ENCODE data around the gene SOAT2.

SOAT2 gene

GRCh38 chr12:53124352-53124723 is 21.1 kb downstream of the SOAT2 start:
- no peak overlapping the region for H3K4ac ChIP-seq (ENCODE audit: low read depth in 1 of 2, low read length in 2 of 2)
- no peak overlapping the region for H3K23ac ChIP-seq (ENCODE audit: low read length in 2 of 2)
- H2AK5ac ChIP-seq (ENCODE audit: low read length, severe bottlenecking): no peak overlapping the region
- H3K9me3 ChIP-seq (ENCODE audit: control insufficient read depth, low read length): no peaks in the 10 kb centered on the region
- H3K18ac ChIP-seq (ENCODE audit: low read depth in 1 of 2, low read length in 2 of 2): no peak overlapping the region
- H4K91ac ChIP-seq (ENCODE audit: low read length): no peak overlapping the region
- H2AFZ ChIP-seq (ENCODE audit: low read depth, low read length): no peak overlapping the region
- no peak overlapping the region for H3K9ac ChIP-seq (ENCODE audit: low read length)
- no peak overlapping the region for H2BK120ac ChIP-seq (ENCODE audit: low read depth, low read length)
- H3K4me2 ChIP-seq (ENCODE audit: low read length, poor library complexity, severe bottlenecking): no peak overlapping the region
- no peaks in the 10 kb centered on the region for H3K79me1 ChIP-seq (replicated peaks; ENCODE audit: low read length, poor library complexity, severe bottlenecking)
- no peak overlapping the region for H4K8ac ChIP-seq (ENCODE audit: low read length)
- H3K27ac ChIP-seq (ENCODE audit: low read length, poor library complexity, severe bottlenecking): no peak overlapping the region
- H2BK5ac ChIP-seq (ENCODE audit: low read depth, low read length, poor library complexity, severe bottlenecking): no peak overlapping the region
- peaks cover 5% of the 10 kb centered on the region for H3K4me1 ChIP-seq (ENCODE audit: control insufficient read depth, insufficient read depth, low read depth, low read length)
- H3K14ac ChIP-seq (ENCODE audit: low read length in 2 of 2): no peak overlapping the region
- no peak overlapping the region for H3K4me3 ChIP-seq (ENCODE audit: insufficient read depth in 1 of 2, low read depth in 1 of 2, low read length in 2 of 2)
- H3K36me3 ChIP-seq (ENCODE audit: control insufficient read depth in 1 of 2, insufficient read depth in 2 of 2, low read depth in 1 of 2, low read length in 2 of 2): no peaks in the 10 kb centered on the region
- no peak overlapping the region for H2BK15ac ChIP-seq (ENCODE audit: low read depth, poor library complexity, severe bottlenecking)
- H2BK12ac ChIP-seq (ENCODE audit: low read length in 2 of 2): no peak overlapping the region
- H3K27me3 ChIP-seq (ENCODE audit: control insufficient read depth in 1 of 2, insufficient read depth in 1 of 2, low read length in 2 of 2): peaks cover 0 to 11% of the 10 kb centered on the region in 2 experiments
- no peak for DNase-seq

GRCh38 chr12:53127169-53127568 is 23.9 kb downstream of the SOAT2 start:
- no peaks in the 10 kb centered on the region for H3K79me1 ChIP-seq (replicated peaks; ENCODE audit: low read length, poor library complexity, severe bottlenecking)
- H3K4me3 ChIP-seq (ENCODE audit: insufficient read depth in 1 of 2, low read depth in 1 of 2, low read length in 2 of 2): no peak overlapping the region
- peaks cover 0 to 19% of the 10 kb centered on the region in 2 experiments for H3K27me3 ChIP-seq (ENCODE audit: control insufficient read depth in 1 of 2, insufficient read depth in 1 of 2, low read length in 2 of 2)
- no peak overlapping the region for H4K91ac ChIP-seq (ENCODE audit: low read length)
- no peak overlapping the region for H2AK5ac ChIP-seq (ENCODE audit: low read length, severe bottlenecking)
- no peak overlapping the region for H3K14ac ChIP-seq (ENCODE audit: low read length in 2 of 2)
- no peak overlapping the region for H2BK12ac ChIP-seq (ENCODE audit: low read length in 2 of 2)
- H3K4ac ChIP-seq (ENCODE audit: low read depth in 1 of 2, low read length in 2 of 2): no peak overlapping the region
- H2BK120ac ChIP-seq (ENCODE audit: low read depth, low read length): no peak overlapping the region
- 94% methylated on average over 1 of the region's 1 CpG for WGBS
- H2BK15ac ChIP-seq (ENCODE audit: low read depth, poor library complexity, severe bottlenecking): no peak overlapping the region
- no peak overlapping the region for H2AFZ ChIP-seq (ENCODE audit: low read depth, low read length)
- H3K4me1 ChIP-seq (ENCODE audit: control insufficient read depth, insufficient read depth, low read depth, low read length): peaks cover 5% of the 10 kb centered on the region
- no peak overlapping the region for H3K4me2 ChIP-seq (ENCODE audit: low read length, poor library complexity, severe bottlenecking)
- no peak overlapping the region for H3K18ac ChIP-seq (ENCODE audit: low read depth in 1 of 2, low read length in 2 of 2)
- no peak for DNase-seq
- H4K8ac ChIP-seq (ENCODE audit: low read length): no peak overlapping the region
- H3K9ac ChIP-seq (ENCODE audit: low read length): no peak overlapping the region
- no peak overlapping the region for H2BK5ac ChIP-seq (ENCODE audit: low read depth, low read length, poor library complexity, severe bottlenecking)
- no peak overlapping the region for H3K23ac ChIP-seq (ENCODE audit: low read length in 2 of 2)
- no peaks in the 10 kb centered on the region for H3K36me3 ChIP-seq (ENCODE audit: control insufficient read depth in 1 of 2, insufficient read depth in 2 of 2, low read depth in 1 of 2, low read length in 2 of 2)
- H3K9me3 ChIP-seq (ENCODE audit: control insufficient read depth, low read length): no peaks in the 10 kb centered on the region
- H3K27ac ChIP-seq (ENCODE audit: low read length, poor library complexity, severe bottlenecking): no peak overlapping the region

GRCh38 chr12:53128780-53129569 is 25.7 kb downstream of the SOAT2 start:
- H2BK12ac ChIP-seq (ENCODE audit: low read length in 2 of 2): no peak overlapping the region
- H3K9ac ChIP-seq (ENCODE audit: low read length): no peak overlapping the region
- no peak overlapping the region for H3K14ac ChIP-seq (ENCODE audit: low read length in 2 of 2)
- no peaks in the 10 kb centered on the region for H3K79me1 ChIP-seq (replicated peaks; ENCODE audit: low read length, poor library complexity, severe bottlenecking)
- H4K91ac ChIP-seq (ENCODE audit: low read length): no peak overlapping the region
- H2AFZ ChIP-seq (ENCODE audit: low read depth, low read length): no peak overlapping the region
- H3K36me3 ChIP-seq (ENCODE audit: control insufficient read depth in 1 of 2, insufficient read depth in 2 of 2, low read depth in 1 of 2, low read length in 2 of 2): no peaks in the 10 kb centered on the region
- DNase-seq: no peak
- H3K4me3 ChIP-seq (ENCODE audit: insufficient read depth in 1 of 2, low read depth in 1 of 2, low read length in 2 of 2): no peak overlapping the region
- peaks cover under 1% of the 10 kb centered on the region for H3K4me1 ChIP-seq (ENCODE audit: control insufficient read depth, insufficient read depth, low read depth, low read length)
- H3K9me3 ChIP-seq (ENCODE audit: control insufficient read depth, low read length): no peaks in the 10 kb centered on the region
- no peak overlapping the region for H3K4me2 ChIP-seq (ENCODE audit: low read length, poor library complexity, severe bottlenecking)
- no peak overlapping the region for H4K8ac ChIP-seq (ENCODE audit: low read length)
- H2BK15ac ChIP-seq (ENCODE audit: low read depth, poor library complexity, severe bottlenecking): no peak overlapping the region
- H2BK120ac ChIP-seq (ENCODE audit: low read depth, low read length): no peak overlapping the region
- H2BK5ac ChIP-seq (ENCODE audit: low read depth, low read length, poor library complexity, severe bottlenecking): no peak overlapping the region
- H3K27ac ChIP-seq (ENCODE audit: low read length, poor library complexity, severe bottlenecking): no peak overlapping the region
- no peak overlapping the region for H2AK5ac ChIP-seq (ENCODE audit: low read length, severe bottlenecking)
- H3K27me3 ChIP-seq (ENCODE audit: control insufficient read depth in 1 of 2, insufficient read depth in 1 of 2, low read length in 2 of 2): peaks cover 0 to 19% of the 10 kb centered on the region in 2 experiments
- WGBS: 87% methylated on average over 10 of the region's 10 CpGs
- H3K23ac ChIP-seq (ENCODE audit: low read length in 2 of 2): no peak overlapping the region
- H3K4ac ChIP-seq (ENCODE audit: low read depth in 1 of 2, low read length in 2 of 2): no peak overlapping the region
- H3K18ac ChIP-seq (ENCODE audit: low read depth in 1 of 2, low read length in 2 of 2): no peak overlapping the region

- Histone ChIP-seq H2AK5ac (ENCODE audit: low read length, severe bottlenecking) (no peak overlapping the region), H3K4me1 (ENCODE audit: control insufficient read depth, insufficient read depth, low read depth, low read length) (no peaks in the 10 kb centered on the region), H2BK15ac (ENCODE audit: low read depth, poor library complexity, severe bottlenecking) (no peak overlapping the region), H3K14ac (ENCODE audit: low read length in 2 of 2) (no peak overlapping the region), H3K27ac (ENCODE audit: low read length, poor library complexity, severe bottlenecking) (no peak overlapping the region), H2BK120ac (ENCODE audit: low read depth, low read length) (no peak overlapping the region), H3K27me3 (ENCODE audit: control insufficient read depth in 1 of 2, insufficient read depth in 1 of 2, low read length in 2 of 2) (peaks cover 0 to 19% of the 10 kb centered on the region in 2 experiments), H3K9ac (ENCODE audit: low read length) (no peak overlapping the region), H3K4me2 (ENCODE audit: low read length, poor library complexity, severe bottlenecking) (no peak overlapping the region), H3K23ac (ENCODE audit: low read length in 2 of 2) (no peak overlapping the region), H3K79me1 (replicated peaks; ENCODE audit: low read length, poor library complexity, severe bottlenecking) (no peaks in the 10 kb centered on the region), H3K4ac (ENCODE audit: low read depth in 1 of 2, low read length in 2 of 2) (no peak overlapping the region), H4K8ac (ENCODE audit: low read length) (no peak overlapping the region), H2AFZ (ENCODE audit: low read depth, low read length) (no peak overlapping the region), H3K9me3 (ENCODE audit: control insufficient read depth, low read length) (peaks cover 8% of the 10 kb centered on the region), H2BK12ac (ENCODE audit: low read length in 2 of 2) (no peak overlapping the region), H3K4me3 (ENCODE audit: insufficient read depth in 1 of 2, low read depth in 1 of 2, low read length in 2 of 2) (no peak overlapping the region), H2BK5ac (ENCODE audit: low read depth, low read length, poor library complexity, severe bottlenecking) (no peak overlapping the region), H3K18ac (ENCODE audit: low read depth in 1 of 2, low read length in 2 of 2) (no peak overlapping the region), H3K36me3 (ENCODE audit: control insufficient read depth in 1 of 2, insufficient read depth in 2 of 2, low read depth in 1 of 2, low read length in 2 of 2) (no peaks in the 10 kb centered on the region), H4K91ac (ENCODE audit: low read length) (no peak overlapping the region)
- WGBS: 90% methylated on average over 1 of the region's 2 CpGs
- no peak for DNase-seq
These were observed 28.6 kb downstream of the SOAT2 start for GRCh38 chr12:53131844-53132243.
